Measurements from ENCODE around the gene KAZN. TPM values are rescaled to one million over a fixed set of nuclear protein-coding genes. Genes with fewer than 3 reads are reported as not detected.

KAZN gene
- total RNA-seq (4.6 and 5.0 TPM in 2 replicates), polyA plus RNA-seq (2.4 and 3.4 TPM in 2 replicates), polyA minus RNA-seq (ENCODE audit: low replicate concordance) (5.8 and 11.6 TPM in 2 replicates)
- 7.6 and 12.8 TPM in 2 replicates for polyA plus RNA-seq (2012)

- H3K4me3 ChIP-seq (replicated peaks in 1 of 4; ENCODE audit: control extremely low read depth in 1 of 4, insufficient read depth in 1 of 4, low read depth in 3 of 4, low read length in 4 of 4): peak within 1 kb of the TSS in 3 of 4 experiments; percentile 46 to 61 (median 51)
- H3K9ac ChIP-seq (ENCODE audit: insufficient read depth, low read length): no peak within 1 kb of the TSS
These were observed at the start of gene KAZN for GRCh38 chr1:14598498-14599182. KAZN (plus strand) TSS chr1:14598685.

GRCh38 chr1:14549897-14550620, 48.4 kb upstream of the KAZN start:
- Histone ChIP-seq H3K9me3 (ENCODE audit: control insufficient read depth, insufficient read depth, low read depth, low read length) (no peaks in the 10 kb centered on the region), H3K36me3 (ENCODE audit: control insufficient read depth, insufficient read depth, low read length) (no peaks in the 10 kb centered on the region), H3K4me1 (ENCODE audit: control insufficient read depth, extremely low read depth, insufficient read depth, low read length) (no peaks in the 10 kb centered on the region), H3K79me2 (ENCODE audit: control insufficient read depth, insufficient read depth, low read length) (no peaks in the 10 kb centered on the region), H4K20me1 (ENCODE audit: control insufficient read depth, extremely low read depth, insufficient read depth, low read length) (no peaks in the 10 kb centered on the region), H3K9ac (ENCODE audit: insufficient read depth, low read length) (no peak overlapping the region), H3K4me3 (replicated peaks in 1 of 4; ENCODE audit: control extremely low read depth in 1 of 4, insufficient read depth in 1 of 4, low read depth in 3 of 4, low read length in 4 of 4) (no peak overlapping the region), H3K27ac (ENCODE audit: insufficient read depth, low read length) (no peak overlapping the region), H3K27me3 (ENCODE audit: control insufficient read depth, insufficient read depth, low read length) (no peaks in the 10 kb centered on the region), H2AFZ (ENCODE audit: low read length) (no peak overlapping the region), H3K4me2 (ENCODE audit: extremely low read depth, insufficient read depth, low read length) (no peak overlapping the region)
- TF ChIP-seq CTCF (conservative IDR thresholded peaks at IDR 0.05 in 1 of 2, IDR thresholded peaks at IDR 0.05 in 1 of 2; ENCODE audit: low read depth in 1 of 2, low read length in 2 of 2): no peak
- TF ChIP-seq EZH2 (IDR thresholded peaks at IDR 0.05; ENCODE audit: low read length, missing control alignments): no peak
- no peak for DNase-seq (ENCODE audit: low read depth in 2 of 2)

More at GRCh38 chr1:14598498-14599182, at the start of gene KAZN:
- Histone ChIP-seq H3K36me3 (ENCODE audit: control insufficient read depth, insufficient read depth, low read length) (no peaks in the 10 kb centered on the region), H3K4me2 (ENCODE audit: extremely low read depth, insufficient read depth, low read length) (peak within 1 kb of the TSS; percentile 82), H3K27ac (ENCODE audit: insufficient read depth, low read length) (no peak within 1 kb of the TSS), H4K20me1 (ENCODE audit: control insufficient read depth, extremely low read depth, insufficient read depth, low read length) (no peaks in the 10 kb centered on the region), H3K4me1 (ENCODE audit: control insufficient read depth, extremely low read depth, insufficient read depth, low read length) (no peaks in the 10 kb centered on the region), H3K79me2 (ENCODE audit: control insufficient read depth, insufficient read depth, low read length) (no peaks in the 10 kb centered on the region), H2AFZ (ENCODE audit: low read length) (no peak within 1 kb of the TSS), H3K9me3 (ENCODE audit: control insufficient read depth, insufficient read depth, low read depth, low read length) (no peaks in the 10 kb centered on the region), H3K27me3 (ENCODE audit: control insufficient read depth, insufficient read depth, low read length) (peaks cover 15% of the 10 kb centered on the region)
- peak; percentile 4 for TF ChIP-seq EZH2 (IDR thresholded peaks at IDR 0.05; ENCODE audit: low read length, missing control alignments)
- TF ChIP-seq CTCF (conservative IDR thresholded peaks at IDR 0.05 in 1 of 2, IDR thresholded peaks at IDR 0.05 in 1 of 2; ENCODE audit: low read depth in 1 of 2, low read length in 2 of 2): no peak
- DNase-seq (ENCODE audit: low read depth in 2 of 2): no peak

GRCh38 chr1:14551386-14551785, 47.1 kb upstream of the KAZN start:
- Histone ChIP-seq H3K4me1 (ENCODE audit: control insufficient read depth, extremely low read depth, insufficient read depth, low read length) (no peaks in the 10 kb centered on the region), H3K9me3 (ENCODE audit: control insufficient read depth, insufficient read depth, low read depth, low read length) (no peaks in the 10 kb centered on the region), H2AFZ (ENCODE audit: low read length) (no peak overlapping the region), H3K9ac (ENCODE audit: insufficient read depth, low read length) (no peak overlapping the region), H4K20me1 (ENCODE audit: control insufficient read depth, extremely low read depth, insufficient read depth, low read length) (no peaks in the 10 kb centered on the region), H3K27ac (ENCODE audit: insufficient read depth, low read length) (no peak overlapping the region), H3K36me3 (ENCODE audit: control insufficient read depth, insufficient read depth, low read length) (no peaks in the 10 kb centered on the region), H3K27me3 (ENCODE audit: control insufficient read depth, insufficient read depth, low read length) (no peaks in the 10 kb centered on the region), H3K4me2 (ENCODE audit: extremely low read depth, insufficient read depth, low read length) (no peak overlapping the region), H3K4me3 (replicated peaks in 1 of 4; ENCODE audit: control extremely low read depth in 1 of 4, insufficient read depth in 1 of 4, low read depth in 3 of 4, low read length in 4 of 4) (no peak overlapping the region), H3K79me2 (ENCODE audit: control insufficient read depth, insufficient read depth, low read length) (no peaks in the 10 kb centered on the region)
- TF ChIP-seq CTCF (conservative IDR thresholded peaks at IDR 0.05 in 1 of 2, IDR thresholded peaks at IDR 0.05 in 1 of 2; ENCODE audit: low read depth in 1 of 2, low read length in 2 of 2) (no peak), EZH2 (IDR thresholded peaks at IDR 0.05; ENCODE audit: low read length, missing control alignments) (no peak)
- DNase-seq (ENCODE audit: low read depth in 2 of 2): no peak

Measured in fibroblast of lung (primary cell).